ENCODE results near the gene DCD.
"Not testable (repeated sequence)": the region's sequence is repeated elsewhere in the genome, so short reads cannot be mapped to it uniquely, and the experiment has no call there.

Gene DCD

DNA sequence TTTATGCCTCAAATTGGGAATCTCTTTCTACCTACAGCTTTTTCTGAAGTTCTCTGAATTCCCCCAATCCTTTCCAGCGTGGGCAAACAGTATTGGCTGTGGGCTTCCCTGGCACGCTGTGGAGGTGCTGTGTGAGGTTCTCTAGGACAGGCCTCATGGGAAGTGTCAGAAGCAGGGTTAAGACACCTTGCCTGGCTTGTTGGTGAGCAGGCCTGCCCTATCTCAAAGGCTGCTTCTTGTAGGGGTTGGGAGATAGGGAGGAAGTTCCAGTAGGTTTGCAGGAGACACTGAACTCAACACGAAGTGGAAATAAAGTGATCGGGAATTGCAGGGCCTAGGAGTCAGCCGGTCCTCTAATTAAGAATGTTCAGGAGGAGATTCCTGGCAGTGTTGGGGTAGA lies 30.0 kb upstream of the DCD start:
- H3K9me2 ChIP-seq (replicated peaks; ENCODE audit: control insufficient read depth, low read length), result no peaks in the 10 kb centered on the region
- TF ChIP-seq, protein P1, sequence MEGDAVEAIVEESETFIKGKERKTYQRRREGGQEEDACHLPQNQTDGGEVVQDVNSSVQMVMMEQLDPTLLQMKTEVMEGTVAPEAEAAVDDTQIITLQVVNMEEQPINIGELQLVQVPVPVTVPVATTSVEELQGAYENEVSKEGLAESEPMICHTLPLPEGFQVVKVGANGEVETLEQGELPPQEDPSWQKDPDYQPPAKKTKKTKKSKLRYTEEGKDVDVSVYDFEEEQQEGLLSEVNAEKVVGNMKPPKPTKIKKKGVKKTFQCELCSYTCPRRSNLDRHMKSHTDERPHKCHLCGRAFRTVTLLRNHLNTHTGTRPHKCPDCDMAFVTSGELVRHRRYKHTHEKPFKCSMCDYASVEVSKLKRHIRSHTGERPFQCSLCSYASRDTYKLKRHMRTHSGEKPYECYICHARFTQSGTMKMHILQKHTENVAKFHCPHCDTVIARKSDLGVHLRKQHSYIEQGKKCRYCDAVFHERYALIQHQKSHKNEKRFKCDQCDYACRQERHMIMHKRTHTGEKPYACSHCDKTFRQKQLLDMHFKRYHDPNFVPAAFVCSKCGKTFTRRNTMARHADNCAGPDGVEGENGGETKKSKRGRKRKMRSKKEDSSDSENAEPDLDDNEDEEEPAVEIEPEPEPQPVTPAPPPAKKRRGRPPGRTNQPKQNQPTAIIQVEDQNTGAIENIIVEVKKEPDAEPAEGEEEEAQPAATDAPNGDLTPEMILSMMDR (IDR thresholded peaks at IDR 0.05; ENCODE audit: low read depth, low read length, poor library complexity, severe bottlenecking), result no peak
- no peak for TF ChIP-seq EZH2phosphoT487 (IDR thresholded peaks at IDR 0.05; ENCODE audit: borderline replicate concordance, low read length)
- H3K36me3 ChIP-seq (ENCODE audit: control insufficient read depth, low read length), result no peaks in the 10 kb centered on the region
- no peak overlapping the region for H3K4me2 ChIP-seq (ENCODE audit: low read length)
- no peaks in the 10 kb centered on the region for H3K79me2 ChIP-seq (ENCODE audit: control insufficient read depth, low read length)
- H3K9me3 ChIP-seq (ENCODE audit: control insufficient read depth, insufficient read depth, low read length), result no peaks in the 10 kb centered on the region
- H4K20me1 ChIP-seq (ENCODE audit: control insufficient read depth, insufficient read depth, low read depth, low read length), result no peaks in the 10 kb centered on the region
- no peak overlapping the region for H3K27ac ChIP-seq (ENCODE audit: low read depth, low read length)
- H3F3A ChIP-seq (ENCODE audit: control insufficient read depth, insufficient read depth), result no peaks in the 10 kb centered on the region
- peaks cover 12% of the 10 kb centered on the region; the same call in 1 of the 2 replicates for H3K27me3 ChIP-seq (ENCODE audit: control insufficient read depth, low read length)
- H3K4me3 ChIP-seq (ENCODE audit: low read length), result no peak overlapping the region
- no peaks in the 10 kb centered on the region for H3K4me1 ChIP-seq (ENCODE audit: control insufficient read depth, low read length)

- Histone ChIP-seq H3K79me2 (ENCODE audit: control insufficient read depth, low read length) (no peaks in the 10 kb centered on the region), H3K27me3 (ENCODE audit: control insufficient read depth, low read length) (peaks cover 23% of the 10 kb centered on the region), H3K4me1 (ENCODE audit: control insufficient read depth, low read length) (peaks cover 8% of the 10 kb centered on the region), H3K9me2 (replicated peaks; ENCODE audit: control insufficient read depth, low read length) (no peaks in the 10 kb centered on the region), H3K9me3 (ENCODE audit: control insufficient read depth, insufficient read depth, low read length) (no peaks in the 10 kb centered on the region), H3K4me2 (ENCODE audit: low read length) (no peak overlapping the region), H3K27ac (ENCODE audit: low read depth, low read length) (no peak overlapping the region), H4K20me1 (ENCODE audit: control insufficient read depth, insufficient read depth, low read depth, low read length) (no peaks in the 10 kb centered on the region), H3F3A (ENCODE audit: control insufficient read depth, insufficient read depth) (no peaks in the 10 kb centered on the region), H3K4me3 (ENCODE audit: low read length) (no peak overlapping the region), H3K36me3 (ENCODE audit: control insufficient read depth, low read length) (no peaks in the 10 kb centered on the region)
- TF ChIP-seq EZH2phosphoT487 (IDR thresholded peaks at IDR 0.05; ENCODE audit: borderline replicate concordance, low read length), result no peak
- TF ChIP-seq, protein P1 (IDR thresholded peaks at IDR 0.05; ENCODE audit: low read depth, low read length, poor library complexity, severe bottlenecking), result no peak
These were observed 19.8 kb upstream of the DCD start for GRCh38 chr12:54667945-54668344.

GRCh38 chr12:54666008-54666407 lies 17.8 kb upstream of the DCD start:
- Histone ChIP-seq H3K27ac (ENCODE audit: low read depth, low read length) (no peak overlapping the region), H3K9me2 (replicated peaks; ENCODE audit: control insufficient read depth, low read length) (no peaks in the 10 kb centered on the region), H3K36me3 (ENCODE audit: control insufficient read depth, low read length) (no peaks in the 10 kb centered on the region), H3K4me1 (ENCODE audit: control insufficient read depth, low read length) (peaks cover 11% of the 10 kb centered on the region), H4K20me1 (ENCODE audit: control insufficient read depth, insufficient read depth, low read depth, low read length) (no peaks in the 10 kb centered on the region), H3K4me3 (ENCODE audit: low read length) (no peak overlapping the region), H3K79me2 (ENCODE audit: control insufficient read depth, low read length) (no peaks in the 10 kb centered on the region), H3K27me3 (ENCODE audit: control insufficient read depth, low read length) (peaks cover 23% of the 10 kb centered on the region), H3K4me2 (ENCODE audit: low read length) (no peak overlapping the region), H3F3A (ENCODE audit: control insufficient read depth, insufficient read depth) (no peaks in the 10 kb centered on the region), H3K9me3 (ENCODE audit: control insufficient read depth, insufficient read depth, low read length) (no peaks in the 10 kb centered on the region)
- no peak for TF ChIP-seq EZH2phosphoT487 (IDR thresholded peaks at IDR 0.05; ENCODE audit: borderline replicate concordance, low read length)
- TF ChIP-seq, protein P1 (IDR thresholded peaks at IDR 0.05; ENCODE audit: low read depth, low read length, poor library complexity, severe bottlenecking), result no peak

GRCh38 chr12:54665022-54665635 lies 17.0 kb upstream of the DCD start:
- not testable (repeated sequence) for H3F3A ChIP-seq (ENCODE audit: control insufficient read depth, insufficient read depth); H3K4me2 ChIP-seq (ENCODE audit: low read length); H3K79me2 ChIP-seq (ENCODE audit: control insufficient read depth, low read length); H3K9me2 ChIP-seq (replicated peaks; ENCODE audit: control insufficient read depth, low read length); H4K20me1 ChIP-seq (ENCODE audit: control insufficient read depth, insufficient read depth, low read depth, low read length); H3K9me3 ChIP-seq (ENCODE audit: control insufficient read depth, insufficient read depth, low read length); H3K4me3 ChIP-seq (ENCODE audit: low read length); H3K36me3 ChIP-seq (ENCODE audit: control insufficient read depth, low read length); H3K27ac ChIP-seq (ENCODE audit: low read depth, low read length)
- Histone ChIP-seq H3K4me1 (ENCODE audit: control insufficient read depth, low read length) (peaks cover 11% of the 10 kb centered on the region), H3K27me3 (ENCODE audit: control insufficient read depth, low read length) (peaks cover 17% of the 10 kb centered on the region; the same call in 1 of the 2 replicates)

All from DOHH2 (cell line).